Activated T-cell treated with anti-CD3 and anti-CD28 coated beads for 24 hours (primary cell): ENCODE data around the gene IPMK.
"Not testable (repeated sequence)": the region's sequence is repeated elsewhere in the genome, so short reads cannot be mapped to it uniquely, and the experiment has no call there.

Experiments used
- DNase-seq: peaks from one replicate; pipeline ENCODE4 v3.0.0-alpha.2; 2020; ENCODE audit warnings: low read depth

IPMK gene

GRCh38 chr10:58220769-58221451 is 46.8 kb downstream of the IPMK start:
- no peak for DNase-seq

DNA sequence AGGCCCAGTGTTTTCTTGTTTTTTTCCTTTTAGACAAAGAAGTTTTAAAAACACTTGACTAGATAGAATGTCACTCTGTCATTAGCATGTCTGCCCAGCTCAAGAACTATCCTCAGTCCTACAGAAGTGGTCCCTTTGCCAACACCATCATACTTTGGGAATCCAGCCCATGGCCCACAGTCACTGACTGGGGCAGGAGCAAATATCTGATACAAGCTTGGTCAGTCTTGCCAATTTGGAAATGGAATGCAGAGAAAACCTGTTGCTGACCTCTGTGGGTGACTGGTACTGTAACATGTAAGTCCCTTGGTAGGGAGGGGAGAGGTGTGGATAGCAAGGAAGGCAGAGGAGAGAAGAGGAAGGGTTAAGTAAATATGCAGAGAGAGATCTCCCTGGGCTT is 47.8 kb downstream of the IPMK start:
- no peak for DNase-seq

DNA sequence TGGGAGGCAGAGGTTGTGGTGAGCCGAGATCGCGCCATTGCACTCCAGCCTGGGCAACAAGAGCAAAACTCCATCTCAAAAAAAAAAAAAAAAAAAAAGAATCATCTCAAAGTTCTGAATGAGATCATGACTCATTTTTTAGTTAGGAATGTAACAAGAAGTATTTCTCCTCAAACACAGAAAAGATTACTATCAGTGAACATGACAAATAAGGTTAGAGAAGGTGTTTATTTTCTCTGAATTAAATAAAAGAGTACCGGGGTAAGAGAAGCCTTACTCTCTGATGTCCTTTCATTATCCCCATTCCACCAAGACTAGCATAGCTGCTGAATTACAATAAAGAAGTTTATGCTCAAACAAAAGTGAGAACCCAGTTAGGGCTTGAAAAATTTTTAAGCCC is 50.1 kb downstream of the IPMK start:
- DNase-seq: no peak

DNA sequence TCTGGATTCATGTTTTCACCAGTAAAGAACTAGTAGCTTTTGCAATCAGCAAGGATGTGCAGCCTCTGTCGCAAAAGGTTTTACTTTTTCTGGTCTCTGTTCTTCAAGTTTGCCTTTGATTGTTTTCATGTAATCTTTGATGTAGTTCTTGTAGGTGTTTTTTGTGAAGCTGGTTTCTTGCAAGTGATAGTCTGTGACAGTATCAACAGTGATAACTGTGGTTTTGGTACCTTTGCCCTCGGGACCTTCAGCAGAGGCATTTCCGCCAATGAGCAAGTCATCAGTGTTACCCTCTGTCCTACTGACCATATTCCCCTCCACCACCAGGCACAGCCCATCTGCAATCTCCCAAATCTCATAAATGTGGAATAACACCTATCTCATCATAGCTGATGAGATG is 55.1 kb downstream of the IPMK start:
- no peak for DNase-seq

GRCh38 chr10:58210160-58210559 is 57.5 kb downstream of the IPMK start:
- no peak for DNase-seq

GRCh38 chr10:58209669-58210068 is 58.0 kb downstream of the IPMK start:
- DNase-seq: no peak

GRCh38 chr10:58206251-58206650 is 61.4 kb downstream of the IPMK start:
- DNase-seq: no peak

GRCh38 chr10:58201704-58202103 is 66.0 kb downstream of the IPMK start:
- DNase-seq: no peak

- no peak for DNase-seq
Observed at GRCh38 chr10:58189269-58189668, 78.4 kb downstream of the IPMK start.

DNA sequence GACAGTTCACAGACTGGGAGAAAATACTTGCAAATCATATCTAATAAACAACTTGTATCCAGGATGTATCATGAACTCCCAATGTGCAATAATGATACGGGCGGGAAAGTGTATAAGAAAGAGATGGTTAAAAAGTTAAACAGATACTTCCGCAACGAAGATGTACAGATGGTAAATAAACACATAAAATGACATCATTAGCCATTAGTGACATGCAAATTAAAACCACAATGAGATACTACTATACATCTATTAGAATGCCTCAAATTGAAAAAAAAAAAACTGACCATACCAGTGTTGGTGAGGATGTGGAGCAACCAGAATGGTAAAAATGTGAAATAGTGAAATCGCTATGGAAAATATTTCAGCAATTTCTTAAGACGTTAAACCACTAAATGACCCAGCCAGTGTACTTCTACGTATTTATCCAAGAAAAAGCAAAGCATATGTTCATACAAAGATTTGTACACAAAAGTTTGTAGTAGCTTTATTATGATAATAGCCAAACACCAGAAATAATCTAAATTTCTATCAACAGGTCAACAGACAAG is 83.5 kb downstream of the IPMK start:
- no peak for DNase-seq

DNA sequence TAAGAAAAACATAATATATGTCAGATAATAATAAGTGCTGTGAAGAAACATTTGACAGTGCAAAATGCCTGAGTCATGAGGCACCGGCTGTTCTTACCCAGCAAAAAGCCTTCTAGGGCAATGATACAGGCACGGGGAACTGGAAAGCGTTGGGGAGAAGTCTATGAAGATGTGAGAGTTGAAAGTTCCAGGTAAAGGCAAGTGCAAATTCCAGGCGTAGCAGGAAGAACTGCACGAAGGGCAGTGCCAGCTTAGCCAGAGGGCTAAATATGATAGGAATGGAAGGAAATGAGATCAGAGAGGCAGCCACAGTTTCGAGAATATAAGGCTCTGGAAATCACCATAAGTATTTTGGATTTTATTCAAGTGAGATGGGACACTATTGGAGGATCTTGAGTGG is 87.0 kb downstream of the IPMK start:
- DNase-seq: no peak

- DNase-seq: no peak
Observed at GRCh38 chr10:58179238-58179637, 88.5 kb downstream of the IPMK start.

- no peak for DNase-seq
Observed at GRCh38 chr10:58178811-58179210, 88.9 kb downstream of the IPMK start.

DNA sequence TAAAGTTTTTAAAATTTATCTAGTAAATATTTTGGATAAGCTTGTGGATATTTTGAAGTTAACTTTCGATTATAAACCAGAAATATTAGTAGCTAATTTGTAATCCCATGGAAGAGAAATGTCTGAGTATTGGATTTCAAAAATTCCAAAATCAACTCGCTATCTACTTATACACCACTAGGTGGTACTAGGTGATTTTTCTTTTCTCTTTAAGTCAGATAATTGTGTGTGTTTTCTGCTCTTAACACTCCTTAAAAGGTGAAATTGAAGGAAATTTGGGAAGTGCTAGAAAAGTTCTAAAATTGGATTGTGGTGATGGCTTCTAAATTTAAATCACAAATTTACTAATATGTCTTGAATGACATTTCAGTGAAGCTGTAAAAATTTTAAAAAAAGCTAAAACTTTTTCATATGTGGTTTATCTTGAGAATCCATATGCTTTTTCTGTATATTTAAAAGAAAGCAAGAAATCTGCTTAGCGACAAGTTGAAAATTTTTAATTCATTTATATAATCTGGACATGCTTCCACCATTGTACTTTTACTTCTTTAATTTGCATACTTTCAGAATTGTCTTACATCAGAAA is 90.2 kb downstream of the IPMK start:
- no peak for DNase-seq

GRCh38 chr10:58175990-58176900 is 91.4 kb downstream of the IPMK start:
- no peak for DNase-seq

- no peak for DNase-seq
Observed at GRCh38 chr10:58174831-58175230, 92.9 kb downstream of the IPMK start.

GRCh38 chr10:58173391-58173790 is 94.3 kb downstream of the IPMK start:
- no peak for DNase-seq

DNA sequence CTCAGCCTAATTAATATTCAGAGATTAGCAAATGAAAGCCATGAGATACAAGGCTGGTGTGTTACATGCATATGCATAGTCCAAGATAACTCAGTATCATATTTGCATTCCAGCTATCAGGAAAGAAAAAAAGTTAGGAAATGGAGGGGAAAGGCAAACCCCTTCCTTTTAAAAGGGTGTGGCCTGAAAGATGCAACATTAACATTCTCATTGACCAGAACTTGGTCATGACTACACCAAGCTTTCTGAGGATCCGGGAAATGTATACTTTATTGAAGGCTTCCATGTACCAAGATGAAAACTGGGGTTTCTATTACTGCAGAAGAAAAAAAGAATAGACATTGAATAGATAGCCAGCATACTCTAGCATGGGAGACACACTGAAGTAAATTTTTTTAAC is 96.5 kb downstream of the IPMK start:
- DNase-seq: no peak

DNA sequence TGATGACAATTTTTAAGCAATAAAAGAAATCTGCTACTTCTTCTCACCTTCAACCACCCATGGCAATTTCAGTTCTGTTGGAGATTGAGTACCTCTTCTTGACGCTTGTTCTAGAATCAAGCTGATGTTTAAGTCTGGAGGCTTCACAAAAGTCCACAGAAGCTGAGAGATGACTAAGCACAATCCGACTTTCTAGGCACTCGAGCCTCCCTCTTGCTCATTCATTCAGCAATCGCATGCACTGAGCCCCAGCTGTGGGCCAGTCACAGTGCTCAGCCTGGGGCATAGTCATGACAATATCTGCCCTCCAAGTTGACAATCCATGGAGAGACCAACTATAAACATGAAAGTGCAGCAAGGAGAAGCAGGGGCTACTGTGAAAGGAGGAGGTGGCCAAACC is 103.2 kb downstream of the IPMK start:
- no peak for DNase-seq

GRCh38 chr10:58158806-58159205 is 108.9 kb downstream of the IPMK start:
- no peak for DNase-seq

- DNase-seq: no peak
Observed at GRCh38 chr10:58157076-58157766, 110.5 kb downstream of the IPMK start.

- DNase-seq: not testable (repeated sequence)
Observed at GRCh38 chr10:58155941-58156340, 111.8 kb downstream of the IPMK start.
